NCI-H345 (cell line): ENCODE measurements around the gene TJP1.
"Not testable (repeated sequence)": the region's sequence is repeated elsewhere in the genome, so short reads cannot be mapped to it uniquely, and the experiment has no call there.

ENCODE experiments used
- DNase-seq: peaks from one replicate; lab custom pipeline; 2025; lab: John Stamatoyannopoulos, UW

TJP1 gene

GRCh38 chr15:29799859-29800258, 22.4 kb downstream of the TJP1 start:
- DNase-seq: no peak

- DNase-seq: no peak
Measured at GRCh38 chr15:29795610-29796009, 26.7 kb downstream of the TJP1 start.

GRCh38 chr15:29792426-29793159, 29.7 kb downstream of the TJP1 start:
- DNase-seq: no peak

GRCh38 chr15:29790607-29791006, 31.7 kb downstream of the TJP1 start:
- DNase-seq: no peak

- no peak for DNase-seq
Measured at GRCh38 chr15:29789871-29790270, 32.4 kb downstream of the TJP1 start.

- DNase-seq: no peak
Measured at GRCh38 chr15:29788433-29789034, 33.7 kb downstream of the TJP1 start.

- DNase-seq: no peak
Measured at GRCh38 chr15:29787767-29788166, 34.5 kb downstream of the TJP1 start.

GRCh38 chr15:29785642-29786041, 36.6 kb downstream of the TJP1 start:
- no peak for DNase-seq

GRCh38 chr15:29785136-29785535, 37.1 kb downstream of the TJP1 start:
- no peak for DNase-seq

GRCh38 chr15:29784413-29784812, 37.9 kb downstream of the TJP1 start:
- no peak for DNase-seq

- not testable (repeated sequence) for DNase-seq
Measured at GRCh38 chr15:29782816-29783215, 39.5 kb downstream of the TJP1 start.

GRCh38 chr15:29778382-29778781, 43.9 kb downstream of the TJP1 start:
- DNase-seq: no peak

GRCh38 chr15:29776859-29777258, 45.4 kb downstream of the TJP1 start:
- DNase-seq: no peak

GRCh38 chr15:29774900-29775299, 47.4 kb downstream of the TJP1 start:
- no peak for DNase-seq

- no peak for DNase-seq
Measured at GRCh38 chr15:29773816-29774215, 48.5 kb downstream of the TJP1 start.

GRCh38 chr15:29773000-29773399, 49.3 kb downstream of the TJP1 start:
- no peak for DNase-seq

GRCh38 chr15:29770796-29771195, 51.5 kb downstream of the TJP1 start:
- no peak for DNase-seq

- DNase-seq: no peak
Measured at GRCh38 chr15:29765898-29766527, 56.3 kb downstream of the TJP1 start.

GRCh38 chr15:29765234-29765841, 56.9 kb downstream of the TJP1 start:
- no peak for DNase-seq

GRCh38 chr15:29759596-29759995, 62.7 kb downstream of the TJP1 start:
- DNase-seq: no peak

GRCh38 chr15:29756358-29757267, 65.7 kb downstream of the TJP1 start:
- no peak for DNase-seq

GRCh38 chr15:29754009-29754408, 68.3 kb downstream of the TJP1 start:
- not testable (repeated sequence) for DNase-seq
